ENCODE data around the gene HAPSTR1. TPM values are rescaled to one million over a fixed set of nuclear protein-coding genes. Genes with fewer than 3 reads are reported as not detected.

HAPSTR1 gene
- total RNA-seq, 1 donor from 2014 or later = 80.1 TPM

GRCh38 chr16:9134739-9135138 is 43.3 kb downstream of the HAPSTR1 start:
- H3K4me1 Mint-ChIP-seq = peaks cover 22% of the 10 kb centered on the region
- H3K27ac Mint-ChIP-seq (ENCODE audit: unreplicated experiment) = peak overlapping the region; percentile 87
- peak; percentile 55 for DNase-seq (ENCODE audit: low read depth, low spot score)
- H3K27me3 Mint-ChIP-seq (ENCODE audit: low read depth) = peaks cover 2% of the 10 kb centered on the region
- no peaks in the 10 kb centered on the region for H3K36me3 Mint-ChIP-seq (ENCODE audit: low read depth)
- peak overlapping the region; percentile 34 for H3K4me3 Mint-ChIP-seq
- TF ChIP-seq CTCF (conservative IDR thresholded peaks at IDR 0.05) = peak; percentile 68
- H3K9me3 Mint-ChIP-seq = no peaks in the 10 kb centered on the region

- H3K36me3 Mint-ChIP-seq (ENCODE audit: low read depth) = peaks cover 2% of the 10 kb centered on the region
- peaks cover 25% of the 10 kb centered on the region for H3K4me1 Mint-ChIP-seq
- H3K9me3 Mint-ChIP-seq = peaks cover 2% of the 10 kb centered on the region
- H3K27ac Mint-ChIP-seq (ENCODE audit: unreplicated experiment) = peak overlapping the region; percentile 86
- no peak overlapping the region for H3K4me3 Mint-ChIP-seq
- DNase-seq (ENCODE audit: low read depth, low spot score) = no peak
- TF ChIP-seq CTCF (conservative IDR thresholded peaks at IDR 0.05) = no peak
- peaks cover 2% of the 10 kb centered on the region for H3K27me3 Mint-ChIP-seq (ENCODE audit: low read depth)
Observed at GRCh38 chr16:9135797-9136196, 44.4 kb downstream of the HAPSTR1 start.

GRCh38 chr16:9136596-9136995 is 45.2 kb downstream of the HAPSTR1 start:
- Mint-ChIP-seq H3K27ac (ENCODE audit: unreplicated experiment) (no peak overlapping the region), H3K9me3 (peaks cover 2% of the 10 kb centered on the region), H3K27me3 (ENCODE audit: low read depth) (peaks cover 2% of the 10 kb centered on the region), H3K36me3 (ENCODE audit: low read depth) (peaks cover 2% of the 10 kb centered on the region), H3K4me3 (no peak overlapping the region), H3K4me1 (peaks cover 23% of the 10 kb centered on the region)
- no peak for DNase-seq (ENCODE audit: low read depth, low spot score)
- no peak for TF ChIP-seq CTCF (conservative IDR thresholded peaks at IDR 0.05)

GRCh38 chr16:9138021-9138680 is 46.7 kb downstream of the HAPSTR1 start:
- H3K4me3 Mint-ChIP-seq = no peak overlapping the region
- no peak for TF ChIP-seq CTCF (conservative IDR thresholded peaks at IDR 0.05)
- H3K27me3 Mint-ChIP-seq (ENCODE audit: low read depth) = peaks cover 2% of the 10 kb centered on the region
- H3K27ac Mint-ChIP-seq (ENCODE audit: unreplicated experiment) = no peak overlapping the region
- H3K4me1 Mint-ChIP-seq = peaks cover 23% of the 10 kb centered on the region
- peaks cover 2% of the 10 kb centered on the region for H3K36me3 Mint-ChIP-seq (ENCODE audit: low read depth)
- no peak for DNase-seq (ENCODE audit: low read depth, low spot score)
- H3K9me3 Mint-ChIP-seq = peaks cover 2% of the 10 kb centered on the region

GRCh38 chr16:9138731-9139501 is 47.5 kb downstream of the HAPSTR1 start:
- TF ChIP-seq CTCF (conservative IDR thresholded peaks at IDR 0.05) = peak; percentile 89
- Mint-ChIP-seq H3K27ac (ENCODE audit: unreplicated experiment) (peak overlapping the region; percentile 65), H3K36me3 (ENCODE audit: low read depth) (peaks cover 2% of the 10 kb centered on the region), H3K4me1 (peaks cover 23% of the 10 kb centered on the region), H3K4me3 (no peak overlapping the region), H3K27me3 (ENCODE audit: low read depth) (peaks cover 2% of the 10 kb centered on the region), H3K9me3 (peaks cover 2% of the 10 kb centered on the region)
- DNase-seq (ENCODE audit: low read depth, low spot score) = peak; percentile 82

Measured in neural crest cell (in vitro differentiated cells).